HEK293T (cell line): ENCODE measurements around the gene COL20A1.

Experiments
- BHLHE40 ChIP-seq: fragments of 450-650 bp; IDR thresholded peaks from 2 replicates; pipeline ENCODE4 v1.6.1; 2016; ENCODE audit warnings: mild to moderate bottlenecking, moderate library complexity, borderline replicate concordance
- TARDBP ChIP-seq: fragments of 450-650 bp; IDR thresholded peaks from 2 replicates; pipeline ENCODE4 v1.6.1; 2016

DNA sequence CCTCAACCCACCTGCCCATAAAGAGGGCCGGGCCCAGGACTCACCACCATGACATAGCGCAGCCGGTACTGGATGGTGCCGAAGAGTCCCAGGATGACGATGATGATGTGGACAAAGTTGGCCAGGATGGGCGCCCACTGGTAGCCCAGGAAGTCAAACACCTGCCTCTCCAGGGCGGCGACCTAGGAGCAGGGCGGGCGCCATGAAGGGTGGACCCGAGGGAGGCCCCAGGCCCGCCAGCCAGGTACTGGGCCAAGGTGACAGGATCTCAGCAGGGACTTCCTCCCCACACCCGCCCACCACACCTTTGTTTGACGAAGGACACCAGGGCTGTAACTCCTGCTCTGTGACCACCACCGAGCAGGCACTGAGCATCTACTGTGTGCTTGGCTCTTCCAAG, 43.1 kb upstream of the COL20A1 start:
- TF ChIP-seq BHLHE40 (no peak), TARDBP (no peak)
